DOHH2 (cell line): ENCODE results near the gene CPA5.

Experiments used
- EZH2phosphoT487 ChIP-seq: fragments of 200-600 bp; sonication (generic); IDR thresholded peaks from 2 replicates; pipeline ENCODE4 v1.6.1; 2017; ENCODE audit warnings: borderline replicate concordance, mild to moderate bottlenecking, antibody characterized with exemption, low read length, moderate library complexity, mixed read lengths
- TF ChIP-seq, protein P1 (sequence below): fragments of 200-600 bp; sonication (generic); IDR thresholded peaks from one replicate; pipeline ENCODE4 v1.5.1; 2014; ENCODE audit warnings: antibody characterized with exemption, mild to moderate bottlenecking, low read depth, low read length; ENCODE audit not compliant: poor library complexity, severe bottlenecking

DNA sequence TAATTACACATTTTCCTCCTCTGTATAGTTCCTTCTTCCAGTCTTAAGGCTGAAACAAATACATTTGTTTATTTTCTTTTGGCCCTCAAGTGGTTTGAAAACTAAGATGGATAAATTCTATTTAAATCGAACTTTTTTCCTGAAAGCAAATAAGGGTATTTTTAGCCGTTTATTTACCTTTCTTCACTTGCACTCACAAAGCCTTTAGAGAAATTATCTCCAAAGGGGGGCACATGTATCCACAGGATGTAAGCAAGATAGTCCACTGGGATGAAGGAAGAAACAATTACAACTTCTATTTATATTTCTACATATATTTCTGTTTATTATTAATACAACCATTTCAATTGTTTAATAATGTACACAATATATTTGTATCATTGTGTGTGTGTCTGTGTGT, 41.5 kb upstream of the CPA5 start:
- TF ChIP-seq, protein P1, sequence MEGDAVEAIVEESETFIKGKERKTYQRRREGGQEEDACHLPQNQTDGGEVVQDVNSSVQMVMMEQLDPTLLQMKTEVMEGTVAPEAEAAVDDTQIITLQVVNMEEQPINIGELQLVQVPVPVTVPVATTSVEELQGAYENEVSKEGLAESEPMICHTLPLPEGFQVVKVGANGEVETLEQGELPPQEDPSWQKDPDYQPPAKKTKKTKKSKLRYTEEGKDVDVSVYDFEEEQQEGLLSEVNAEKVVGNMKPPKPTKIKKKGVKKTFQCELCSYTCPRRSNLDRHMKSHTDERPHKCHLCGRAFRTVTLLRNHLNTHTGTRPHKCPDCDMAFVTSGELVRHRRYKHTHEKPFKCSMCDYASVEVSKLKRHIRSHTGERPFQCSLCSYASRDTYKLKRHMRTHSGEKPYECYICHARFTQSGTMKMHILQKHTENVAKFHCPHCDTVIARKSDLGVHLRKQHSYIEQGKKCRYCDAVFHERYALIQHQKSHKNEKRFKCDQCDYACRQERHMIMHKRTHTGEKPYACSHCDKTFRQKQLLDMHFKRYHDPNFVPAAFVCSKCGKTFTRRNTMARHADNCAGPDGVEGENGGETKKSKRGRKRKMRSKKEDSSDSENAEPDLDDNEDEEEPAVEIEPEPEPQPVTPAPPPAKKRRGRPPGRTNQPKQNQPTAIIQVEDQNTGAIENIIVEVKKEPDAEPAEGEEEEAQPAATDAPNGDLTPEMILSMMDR, result no peak
- TF ChIP-seq EZH2phosphoT487, result no peak
